ENCODE measurements around the gene FOXP1.

- TF ChIP-seq, protein P1, sequence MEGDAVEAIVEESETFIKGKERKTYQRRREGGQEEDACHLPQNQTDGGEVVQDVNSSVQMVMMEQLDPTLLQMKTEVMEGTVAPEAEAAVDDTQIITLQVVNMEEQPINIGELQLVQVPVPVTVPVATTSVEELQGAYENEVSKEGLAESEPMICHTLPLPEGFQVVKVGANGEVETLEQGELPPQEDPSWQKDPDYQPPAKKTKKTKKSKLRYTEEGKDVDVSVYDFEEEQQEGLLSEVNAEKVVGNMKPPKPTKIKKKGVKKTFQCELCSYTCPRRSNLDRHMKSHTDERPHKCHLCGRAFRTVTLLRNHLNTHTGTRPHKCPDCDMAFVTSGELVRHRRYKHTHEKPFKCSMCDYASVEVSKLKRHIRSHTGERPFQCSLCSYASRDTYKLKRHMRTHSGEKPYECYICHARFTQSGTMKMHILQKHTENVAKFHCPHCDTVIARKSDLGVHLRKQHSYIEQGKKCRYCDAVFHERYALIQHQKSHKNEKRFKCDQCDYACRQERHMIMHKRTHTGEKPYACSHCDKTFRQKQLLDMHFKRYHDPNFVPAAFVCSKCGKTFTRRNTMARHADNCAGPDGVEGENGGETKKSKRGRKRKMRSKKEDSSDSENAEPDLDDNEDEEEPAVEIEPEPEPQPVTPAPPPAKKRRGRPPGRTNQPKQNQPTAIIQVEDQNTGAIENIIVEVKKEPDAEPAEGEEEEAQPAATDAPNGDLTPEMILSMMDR (conservative IDR thresholded peaks at IDR 0.05 in 1 of 2, IDR thresholded peaks at IDR 0.05 in 1 of 2; ENCODE audit: extremely low read depth in 1 of 2, insufficient read depth in 1 of 2, low read depth in 1 of 2, low read length in 2 of 2): no peak
- TF ChIP-seq EZH2 (IDR thresholded peaks at IDR 0.05; ENCODE audit: borderline replicate concordance, low read length): no peak
Observed at GRCh38 chr3:71393745-71394144, 189.8 kb downstream of the FOXP1 start.

All from mammary epithelial cell (primary cell).